Stimulated activated CD8-positive, alpha-beta memory T cell treated with anti-CD3 and anti-CD28 coated beads, Interleukin-12 subunit alpha, Interleukin-12 subunit beta, amount 100 ng/mL, for 24 hours (primary cell): ENCODE measurements around the gene GPR18.
"Not testable (repeated sequence)": the region's sequence is repeated elsewhere in the genome, so short reads cannot be mapped to it uniquely, and the experiment has no call there.

Experiments used
- DNase-seq: peaks from one replicate; pipeline ENCODE4 v3.0.0-alpha.2; 2020; ENCODE audit errors: extremely low read depth

GPR18 gene

DNA sequence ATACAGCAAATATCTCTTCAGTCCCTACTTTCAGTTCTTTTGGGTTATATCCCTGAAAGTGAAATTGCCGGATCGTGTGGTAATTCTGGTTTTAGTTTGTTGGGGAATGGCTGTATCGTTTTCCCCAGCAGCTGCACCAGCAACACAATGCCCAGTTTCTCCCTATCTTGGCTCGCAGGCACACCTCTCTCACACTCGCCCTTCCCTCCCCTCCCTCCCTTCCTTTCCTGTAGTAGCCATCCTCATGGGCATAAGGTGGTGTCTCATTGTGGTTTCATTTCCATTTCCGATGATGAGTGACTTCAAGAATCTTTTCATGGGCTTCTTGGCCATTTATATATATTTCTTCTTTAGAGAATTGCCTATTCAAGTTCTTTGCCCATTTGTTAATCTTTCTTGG lies 8.6 kb upstream of the GPR18 start:
- DNase-seq: no peak

DNA sequence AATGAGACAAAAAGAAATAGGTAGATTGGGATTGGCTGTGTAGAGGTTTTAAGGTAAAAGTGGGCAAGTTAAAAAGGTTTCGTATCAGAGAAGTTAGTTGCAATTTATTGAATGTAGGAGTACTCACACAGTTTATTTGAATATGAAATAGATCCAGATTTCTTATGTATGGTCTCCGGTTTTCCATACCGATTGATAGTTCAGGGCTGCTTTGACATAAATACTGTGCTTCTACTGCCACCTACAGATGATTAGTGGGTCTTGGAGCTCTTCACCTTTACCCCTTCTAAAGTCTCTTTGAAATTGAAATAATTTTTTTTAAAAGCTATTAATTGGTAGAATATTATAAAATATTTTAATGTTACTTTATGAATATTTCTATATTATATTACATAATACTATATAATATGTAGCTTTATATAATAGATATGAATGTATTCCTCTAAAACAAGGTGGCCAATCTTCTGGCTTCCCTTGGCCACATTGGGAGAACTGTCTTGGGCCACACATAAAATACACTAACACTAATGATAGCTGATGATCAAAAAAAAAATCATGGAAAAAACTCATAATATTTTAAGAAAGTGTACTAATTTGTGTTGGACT lies 7.7 kb upstream of the GPR18 start:
- no peak for DNase-seq

DNA sequence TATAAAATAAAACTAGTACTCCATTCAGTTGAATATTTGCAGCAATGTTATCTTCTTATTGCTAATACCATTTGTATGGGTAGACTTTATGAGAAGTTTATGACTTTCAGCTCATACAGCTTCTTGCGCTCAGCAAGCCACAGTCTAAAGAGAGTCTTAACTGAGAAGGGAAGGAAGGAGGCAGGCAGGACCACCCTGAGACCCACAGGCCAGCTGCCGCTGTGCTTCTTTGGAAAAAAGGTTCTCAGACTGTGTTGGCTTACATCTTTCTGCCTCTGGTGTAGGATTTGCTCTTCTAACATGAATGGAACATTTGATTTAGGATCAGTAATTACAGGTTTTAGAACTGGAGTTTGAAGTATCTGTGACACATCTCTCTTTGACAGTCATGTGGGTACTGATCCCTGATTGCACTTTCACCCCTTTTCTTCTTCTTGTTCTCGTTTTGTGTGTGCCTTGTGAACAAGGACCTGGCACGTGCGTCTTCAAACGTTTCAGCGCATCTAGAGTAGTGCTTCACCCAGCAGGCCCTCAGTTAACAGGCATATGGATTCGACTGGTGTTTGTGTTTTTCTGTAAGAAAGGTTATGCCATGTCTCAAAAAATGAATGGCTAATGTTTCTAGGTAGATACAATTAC lies 7.1 kb upstream of the GPR18 start:
- no peak for DNase-seq

DNA sequence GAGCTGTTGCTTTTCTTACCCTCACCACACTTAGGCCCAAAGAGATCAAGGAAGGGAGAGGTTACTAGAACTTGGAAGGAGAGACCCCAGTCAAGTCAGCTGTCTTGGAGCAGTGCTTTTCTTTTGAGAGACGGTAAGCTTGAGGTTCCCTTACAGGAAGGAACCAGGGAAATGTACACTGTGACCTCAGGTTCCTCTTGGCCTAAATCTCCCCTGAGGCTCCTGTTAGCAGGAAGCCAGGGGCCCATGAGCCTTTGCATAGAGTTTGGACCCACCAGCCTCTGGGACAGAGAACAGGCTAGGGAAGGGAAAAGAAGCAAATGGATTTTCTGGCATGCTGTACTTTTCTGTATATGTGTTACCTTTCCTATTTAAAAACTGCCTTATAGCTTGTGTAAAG lies 5.9 kb upstream of the GPR18 start:
- DNase-seq: no peak

DNA sequence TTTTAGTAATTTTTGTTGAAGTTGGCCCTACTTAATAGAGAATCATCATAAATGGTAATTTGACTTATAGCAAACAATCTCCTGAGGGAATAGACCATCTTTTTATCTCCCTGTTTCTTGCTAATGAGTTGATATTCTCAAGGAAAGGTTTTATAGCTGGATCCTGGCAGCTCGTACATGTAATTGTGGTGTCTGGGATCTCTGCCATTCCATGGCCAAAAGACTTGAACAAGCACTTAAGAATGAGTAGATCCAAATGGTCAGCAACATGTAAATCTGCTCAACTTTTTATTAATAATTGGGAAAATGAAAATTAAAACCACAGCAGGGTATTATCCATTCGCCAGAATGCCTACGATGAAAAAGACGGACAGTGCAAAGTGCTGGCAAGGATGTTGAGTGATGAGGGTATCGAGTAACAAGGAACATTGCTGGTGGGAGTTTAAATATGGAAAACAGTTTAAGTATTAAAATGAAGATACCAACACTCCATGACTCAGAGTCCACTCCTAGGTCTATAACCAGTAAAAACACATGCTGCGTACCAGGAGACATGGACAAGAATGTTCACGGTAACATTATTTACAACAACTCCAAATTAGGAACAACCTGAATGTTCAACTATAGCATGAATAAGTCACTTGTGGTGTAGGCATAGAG lies 5.1 kb upstream of the GPR18 start:
- DNase-seq: no peak

DNA sequence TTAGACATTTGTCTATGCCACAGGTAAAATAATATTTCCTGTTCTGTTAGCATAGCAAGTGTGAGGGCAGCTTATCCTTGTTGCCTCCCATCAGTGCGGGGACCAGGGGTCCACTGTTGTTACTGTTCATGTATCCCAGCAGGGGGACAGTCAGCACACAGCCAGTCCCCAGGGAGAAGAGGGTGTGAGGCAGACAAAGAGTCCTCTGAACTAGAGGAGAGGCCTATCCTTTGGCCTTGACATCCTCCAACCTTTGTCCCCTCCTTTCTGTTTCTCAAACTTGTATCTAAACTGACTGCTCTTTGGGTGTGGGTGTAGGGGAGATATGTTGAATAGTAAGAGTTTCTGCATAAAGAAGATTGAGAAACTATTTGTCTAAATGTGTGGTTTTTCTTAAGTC lies 2.9 kb upstream of the GPR18 start:
- no peak for DNase-seq

DNA sequence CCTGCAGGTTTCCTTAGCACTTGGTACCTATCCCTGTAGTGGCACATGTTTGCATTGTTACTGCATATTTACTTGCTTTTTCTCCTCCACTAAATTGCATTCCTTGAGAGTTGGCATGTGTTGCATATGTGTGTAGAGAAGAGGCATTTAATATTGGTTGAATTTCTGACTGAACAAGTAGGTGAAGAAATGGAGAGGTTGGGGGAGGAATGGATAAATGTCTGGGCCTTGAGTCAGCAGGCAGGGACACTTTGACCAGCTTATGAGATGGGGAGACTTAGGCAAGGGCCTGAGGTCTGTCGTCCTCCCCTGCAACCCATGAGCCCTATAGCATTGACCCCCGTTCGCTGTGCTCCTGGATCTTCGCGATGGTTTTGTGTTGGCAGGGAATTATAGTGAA lies 2.0 kb upstream of the GPR18 start:
- no peak for DNase-seq

DNA sequence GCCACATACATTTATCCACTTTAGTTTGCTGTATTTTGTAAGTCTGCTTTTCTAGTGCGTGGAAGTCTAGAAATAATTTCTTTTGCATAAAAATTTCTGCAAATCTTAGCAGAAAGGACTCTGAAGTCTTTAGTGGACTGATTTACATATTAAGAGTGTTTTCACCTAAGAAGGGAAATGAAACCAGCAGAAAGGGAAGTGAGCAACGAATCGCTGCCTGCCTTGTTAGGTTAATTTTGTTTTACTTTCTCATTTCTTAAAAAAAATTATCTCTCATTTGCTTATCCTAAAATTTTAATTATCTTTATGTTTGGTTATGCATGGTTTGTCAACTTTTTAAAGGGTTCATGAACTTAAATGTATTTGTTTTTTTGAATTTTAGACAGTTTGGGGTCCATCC lies 767 bp upstream of the GPR18 start:
- no peak for DNase-seq

DNA sequence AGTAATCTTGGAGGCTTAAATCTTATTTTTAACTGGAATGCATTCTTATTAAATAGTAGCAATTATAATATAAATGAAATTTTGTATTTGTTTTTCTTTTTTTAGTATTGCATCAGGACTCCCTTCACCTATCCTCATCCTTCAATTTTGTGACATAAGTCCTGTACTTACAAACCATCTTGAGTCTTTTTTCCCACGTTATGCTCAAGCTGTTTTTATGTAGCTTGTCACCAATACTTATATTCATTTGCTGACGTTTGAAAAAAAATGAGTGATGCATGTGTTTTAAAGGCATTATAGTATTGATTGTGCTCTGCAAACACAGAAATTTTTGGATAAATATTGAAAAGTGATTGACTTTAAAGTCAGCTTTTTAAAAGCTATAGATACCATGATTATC lies 888 bp downstream of the GPR18 start:
- DNase-seq: no peak

DNA sequence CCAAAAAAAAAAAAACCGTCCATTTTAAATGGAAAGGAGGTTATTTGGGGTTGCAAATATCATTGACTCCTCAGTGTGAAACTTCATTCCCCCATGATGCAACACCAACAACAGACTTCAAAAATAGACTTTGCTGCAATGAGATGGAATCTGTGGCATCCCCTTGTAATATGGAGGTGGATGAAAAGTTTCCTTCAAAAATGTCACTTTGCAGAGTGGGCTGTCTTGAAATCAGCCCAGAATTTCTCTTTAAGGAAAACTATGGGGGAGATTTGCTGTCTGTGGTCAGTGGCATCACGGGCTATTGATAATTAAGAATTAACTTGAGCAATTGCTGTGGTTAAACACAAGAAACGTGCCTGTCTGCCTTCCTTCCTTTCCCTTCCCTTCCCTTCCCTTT lies 1.5 kb downstream of the GPR18 start:
- no peak for DNase-seq

DNA sequence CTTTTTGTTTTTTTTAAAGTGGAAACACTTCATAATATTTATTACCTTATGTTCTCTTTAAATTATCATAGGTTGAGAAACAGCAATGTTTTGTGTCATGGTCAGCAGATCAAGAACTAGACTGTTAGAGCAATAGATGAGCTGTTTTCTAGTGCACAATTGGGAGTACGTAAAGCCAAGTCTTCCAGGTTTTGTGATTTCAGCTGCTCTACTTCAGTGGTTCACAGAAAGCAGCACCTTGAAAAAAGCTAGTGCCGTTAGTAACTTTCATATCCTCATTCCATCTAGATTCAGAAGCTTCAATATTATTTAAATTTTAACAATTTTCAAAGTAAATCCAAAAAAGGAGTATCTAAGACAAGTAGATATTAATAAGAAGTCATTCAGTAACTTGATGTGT lies 1.9 kb downstream of the GPR18 start:
- DNase-seq: no peak

DNA sequence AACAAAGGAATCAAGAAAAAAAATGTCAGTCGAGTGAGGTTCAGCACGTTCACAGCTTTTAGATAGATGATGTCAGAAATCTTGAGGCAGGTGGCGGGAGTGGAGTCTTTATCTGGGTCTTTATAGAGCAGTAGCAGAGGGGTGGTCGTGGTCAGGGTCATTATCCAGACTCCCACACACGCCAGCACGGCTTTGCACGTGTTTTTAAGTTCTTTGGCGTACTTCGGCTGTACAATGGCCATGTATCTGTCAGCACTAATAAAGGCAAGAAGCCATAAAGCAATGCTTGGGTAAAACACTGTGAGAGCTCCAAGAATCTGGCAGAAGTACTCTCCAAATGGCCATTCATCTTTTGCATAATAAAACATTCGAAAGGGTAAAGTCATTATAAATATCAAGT lies 2.9 kb downstream of the GPR18 start:
- no peak for DNase-seq

DNA sequence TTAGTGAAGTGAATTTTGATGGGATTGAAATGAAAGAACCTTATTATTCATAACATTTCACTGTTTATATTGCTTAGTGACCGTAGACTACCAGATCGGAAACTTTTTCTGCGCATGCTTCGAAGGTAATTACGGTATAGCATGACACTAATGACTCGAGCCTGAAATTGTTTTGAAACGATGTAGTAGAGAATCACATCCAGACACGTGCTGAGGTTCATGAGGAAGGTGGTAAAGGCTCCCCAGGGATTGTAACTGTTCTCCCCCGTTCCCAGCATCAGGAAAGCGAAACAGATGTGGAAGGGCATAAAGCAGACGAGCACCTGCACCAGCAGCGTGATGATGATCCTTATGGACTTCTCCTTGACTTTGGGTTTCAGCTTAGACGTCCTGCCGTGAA lies 3.3 kb downstream of the GPR18 start:
- no peak for DNase-seq

DNA sequence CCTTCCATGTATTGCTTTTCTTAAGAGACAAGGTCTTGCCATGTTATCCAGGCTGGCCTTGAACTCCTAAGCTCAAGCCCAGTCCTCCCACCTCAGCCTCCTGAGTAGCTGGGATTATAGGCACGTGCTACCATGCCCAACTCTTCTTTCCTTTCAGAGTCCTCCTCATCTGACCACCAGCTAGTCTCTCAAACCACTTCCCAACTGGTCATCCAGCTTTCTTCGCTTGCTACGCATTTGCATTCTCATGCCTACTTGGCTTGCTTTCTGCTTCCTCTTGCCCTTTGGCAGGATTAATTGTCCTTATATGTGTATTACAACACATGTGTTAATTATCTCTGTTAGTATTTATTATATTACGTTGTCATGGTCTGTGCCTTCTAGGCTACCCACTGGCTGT lies 6.3 kb downstream of the GPR18 start:
- DNase-seq: no peak

DNA sequence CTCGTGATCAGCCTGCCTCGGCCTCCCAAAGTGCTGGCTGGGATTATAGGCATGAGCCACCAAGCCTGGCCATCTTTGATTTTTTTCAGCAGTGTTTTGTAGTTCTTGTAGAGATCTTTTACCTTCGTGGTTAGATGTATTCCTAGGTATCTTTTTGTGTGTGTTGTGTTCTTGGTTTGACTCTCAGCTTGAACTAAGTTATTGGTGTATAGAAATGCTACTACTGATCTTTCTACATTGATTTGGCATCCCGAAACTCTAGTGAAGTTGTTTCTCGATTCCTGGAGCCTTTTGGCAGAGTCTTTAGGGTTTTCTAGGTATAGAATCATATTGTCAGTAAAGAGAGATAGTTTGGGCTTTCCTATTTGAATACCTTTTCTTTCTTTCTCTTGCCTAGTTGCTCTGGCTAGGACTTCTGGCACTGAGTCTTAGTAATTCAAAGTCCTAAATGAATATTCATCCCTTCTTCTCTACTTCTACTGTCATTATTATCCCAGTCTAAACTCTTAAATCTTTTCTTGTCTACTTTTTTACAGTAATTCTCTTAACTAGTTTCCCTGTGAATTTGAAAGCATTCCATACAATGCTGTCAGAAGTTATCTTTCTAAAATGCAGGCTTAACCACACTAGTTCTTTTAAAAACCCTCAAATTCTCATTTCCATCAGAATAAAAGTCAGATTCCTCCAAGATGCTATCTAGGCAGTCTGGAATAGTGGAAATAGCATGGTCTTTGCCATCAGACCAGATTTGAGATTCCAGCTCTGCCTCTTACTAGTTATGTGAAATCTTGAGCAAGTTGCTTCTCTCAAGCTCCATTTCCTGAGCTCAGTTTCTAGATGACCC lies 7.0 kb downstream of the GPR18 start:
- no peak for DNase-seq

DNA sequence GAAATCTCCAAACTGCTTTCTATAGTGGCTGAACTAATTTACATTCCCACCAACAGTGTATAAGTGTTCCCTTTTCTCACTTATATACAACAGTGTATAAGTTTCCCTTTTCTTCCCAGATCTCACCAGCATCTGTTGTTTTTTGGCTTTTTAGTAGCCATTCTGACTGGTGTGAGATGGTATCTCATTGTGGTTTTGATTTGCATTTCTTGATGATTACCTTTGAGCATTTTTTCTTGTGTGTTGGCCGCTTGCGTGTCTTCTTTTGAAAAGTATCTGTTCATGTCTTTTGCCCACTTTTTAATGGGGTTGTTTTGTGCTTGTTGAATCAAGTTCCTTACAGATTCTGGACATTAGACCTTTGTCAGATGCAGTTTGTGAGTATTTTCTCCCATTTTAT lies 8.6 kb downstream of the GPR18 start:
- DNase-seq: not testable (repeated sequence)

DNA sequence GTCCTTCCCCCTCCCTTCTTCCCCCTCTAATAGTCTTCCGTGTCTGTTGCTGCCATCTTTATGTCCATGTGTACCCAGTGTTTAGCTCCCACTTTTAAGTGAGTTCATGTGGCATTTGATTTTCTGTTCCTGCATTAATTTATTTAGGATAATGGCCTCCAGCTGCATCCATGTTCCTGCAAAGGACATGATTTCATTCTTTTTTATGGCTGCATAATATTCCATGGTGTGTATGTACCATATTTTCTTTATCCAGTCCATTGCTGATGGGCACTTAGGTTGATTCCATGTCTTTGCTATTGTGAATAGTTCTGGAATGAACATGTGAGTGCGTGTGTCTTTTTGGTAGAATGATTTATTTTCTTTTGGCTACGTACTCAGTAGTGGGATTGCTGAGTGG lies 9.0 kb downstream of the GPR18 start:
- DNase-seq: not testable (repeated sequence)

DNA sequence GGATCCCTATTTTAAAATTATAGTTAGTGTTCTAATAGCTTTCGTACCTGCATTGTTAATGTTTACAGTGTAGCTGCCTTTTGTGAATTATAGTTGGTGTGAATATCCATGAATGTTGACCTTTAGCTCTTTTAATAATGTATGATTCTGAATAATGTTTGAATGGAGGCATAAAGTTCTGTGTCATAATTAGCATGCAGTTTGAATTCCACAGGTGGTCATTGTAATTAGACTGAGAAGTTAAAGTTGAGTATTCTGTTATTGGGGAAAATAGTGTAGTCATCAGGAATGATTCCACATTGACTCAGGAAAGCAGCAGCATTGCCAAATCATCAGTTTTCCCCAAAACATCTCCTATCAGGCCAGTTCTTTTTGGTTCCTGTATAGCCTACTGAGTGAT lies 12.1 kb downstream of the GPR18 start:
- no peak for DNase-seq

DNA sequence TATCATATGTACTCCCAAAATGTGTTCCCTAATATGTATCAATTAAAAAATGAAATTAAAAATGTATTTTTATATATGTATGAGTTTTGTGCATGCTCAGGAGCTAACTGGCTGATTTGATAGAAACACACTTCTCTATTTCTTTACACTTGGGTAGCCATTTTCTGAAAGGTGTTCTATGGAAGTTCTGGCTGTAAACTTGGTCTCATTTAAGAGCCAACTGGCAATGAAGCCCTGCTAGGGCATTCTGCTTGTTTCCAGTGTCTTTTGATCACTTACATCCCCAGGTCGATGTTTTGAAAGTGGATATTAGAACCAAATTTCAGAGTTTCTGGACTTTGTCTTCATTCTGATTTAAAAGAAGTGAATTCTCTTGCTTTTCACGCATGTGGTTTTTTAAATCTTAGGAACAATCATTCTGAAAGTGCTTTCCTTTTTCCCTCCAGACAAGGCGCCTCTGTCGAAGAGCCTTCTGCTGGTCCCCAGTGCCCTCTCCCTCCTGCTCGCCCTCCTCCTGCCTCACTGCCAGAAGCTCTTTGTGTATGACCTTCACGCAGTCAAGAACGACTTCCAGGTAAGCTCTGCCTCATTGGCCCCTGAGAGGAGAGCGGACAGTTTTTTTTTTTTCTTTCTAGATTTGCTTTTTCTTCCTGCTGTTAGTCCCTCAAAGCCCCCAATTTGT lies 20.1 kb downstream of the GPR18 start:
- no peak for DNase-seq

DNA sequence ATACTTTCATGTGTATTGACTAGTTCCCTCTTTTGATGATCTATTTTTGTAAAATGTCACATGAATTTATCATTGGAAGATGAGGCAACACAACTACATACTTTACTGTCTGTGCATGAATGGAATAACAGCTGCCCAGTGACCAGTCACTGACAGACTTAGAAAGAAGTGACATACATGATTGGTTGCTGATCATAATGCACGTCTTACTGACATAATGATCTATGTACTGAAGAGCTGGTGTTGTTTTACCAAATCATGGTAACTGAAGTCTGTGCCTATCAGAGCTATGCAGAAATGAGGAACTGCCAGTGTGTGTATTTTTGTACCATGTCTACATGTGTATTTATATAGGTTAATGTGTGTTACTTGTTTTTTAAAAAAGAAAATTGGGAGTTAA lies 26.5 kb downstream of the GPR18 start:
- DNase-seq: no peak

DNA sequence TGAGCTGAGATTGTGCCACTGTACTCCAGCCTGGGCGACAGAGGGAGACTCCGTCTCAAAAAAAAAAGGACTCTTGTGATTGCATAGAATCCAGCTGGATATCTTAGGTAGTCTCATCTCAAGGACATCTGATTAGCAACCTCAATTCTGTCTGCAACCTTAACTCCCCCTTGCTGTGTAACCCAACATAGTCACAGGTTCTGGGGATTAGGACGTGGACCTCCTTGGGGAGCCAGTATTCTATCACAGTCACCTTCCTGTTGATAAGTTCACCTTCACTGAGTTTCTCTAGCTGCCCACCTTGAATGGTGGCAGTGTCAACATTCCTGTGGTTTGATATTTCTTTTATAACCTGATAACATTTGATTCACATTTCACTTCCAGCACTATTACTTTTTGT lies 27.2 kb downstream of the GPR18 start:
- no peak for DNase-seq

DNA sequence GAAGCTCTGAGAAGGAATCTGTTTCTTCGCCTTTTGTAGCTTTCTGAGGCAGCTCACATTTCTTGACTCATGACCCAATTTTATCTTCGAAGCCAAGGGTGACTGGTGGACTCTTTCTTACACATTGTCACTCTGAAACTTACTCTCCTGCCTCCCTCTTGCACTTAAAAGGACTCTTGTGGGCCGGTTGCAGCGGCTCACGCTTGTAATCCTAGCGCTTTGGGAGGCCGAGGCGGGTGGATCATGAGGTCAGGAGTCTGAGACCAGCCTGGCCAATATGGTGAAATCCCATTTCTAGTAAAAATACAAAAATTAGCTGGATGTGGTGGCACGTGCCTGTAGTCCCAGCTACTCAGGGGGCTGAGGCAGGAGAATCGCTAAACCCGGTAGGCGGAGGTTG lies 27.6 kb downstream of the GPR18 start:
- DNase-seq: not testable (repeated sequence)
